GM18505 (cell line): ENCODE results near the gene CREB5.

ENCODE experiments used
- ATAC-seq: cut with Tn5 transposase; IDR thresholded peaks from one replicate; pipeline ENCODE4 v1.9.1; 2021; ENCODE audit not compliant: unreplicated experiment
- POLR2A ChIP-seq: IDR thresholded peaks from 4 replicates; pipeline ENCODE4 v1.6.1; 2011; ENCODE audit warnings: borderline replicate concordance; ENCODE audit not compliant: insufficient read depth, insufficient read length; ENCODE audit errors: extremely low read depth

The CREB5 gene

GRCh38 chr7:28873365-28873764, 461.0 kb downstream of the CREB5 start:
- TF ChIP-seq POLR2A, result no peak
- ATAC-seq, result no peak

- ATAC-seq, result no peak
- TF ChIP-seq POLR2A, result no peak
These were observed 461.7 kb downstream of the CREB5 start for GRCh38 chr7:28874001-28874400.
